Measurements from ENCODE around the gene NDST4.

- TF ChIP-seq CTCF (IDR thresholded peaks at IDR 0.05) = no peak
- TF ChIP-seq POLR2A (IDR thresholded peaks at IDR 0.05) = no peak
Measured at GRCh38 chr4:114921790-114922591, 191.4 kb downstream of the NDST4 start.

All from thyroid gland (tissue), 4 donors.